NCI-H2227 (cell line): ENCODE measurements around the gene NOL4L.

Source experiments
- DNase-seq: peaks from one replicate; lab custom pipeline; 2025; ENCODE audit not compliant: unreplicated experiment; lab: John Stamatoyannopoulos, UW

NOL4L gene

GRCh38 chr20:32488066-32488838, 96.9 kb downstream of the NOL4L start:
- DNase-seq = no peak

- no peak for DNase-seq
Measured at GRCh38 chr20:32487381-32487780, 97.8 kb downstream of the NOL4L start.

GRCh38 chr20:32485770-32486478, 99.2 kb downstream of the NOL4L start:
- DNase-seq = no peak

DNA sequence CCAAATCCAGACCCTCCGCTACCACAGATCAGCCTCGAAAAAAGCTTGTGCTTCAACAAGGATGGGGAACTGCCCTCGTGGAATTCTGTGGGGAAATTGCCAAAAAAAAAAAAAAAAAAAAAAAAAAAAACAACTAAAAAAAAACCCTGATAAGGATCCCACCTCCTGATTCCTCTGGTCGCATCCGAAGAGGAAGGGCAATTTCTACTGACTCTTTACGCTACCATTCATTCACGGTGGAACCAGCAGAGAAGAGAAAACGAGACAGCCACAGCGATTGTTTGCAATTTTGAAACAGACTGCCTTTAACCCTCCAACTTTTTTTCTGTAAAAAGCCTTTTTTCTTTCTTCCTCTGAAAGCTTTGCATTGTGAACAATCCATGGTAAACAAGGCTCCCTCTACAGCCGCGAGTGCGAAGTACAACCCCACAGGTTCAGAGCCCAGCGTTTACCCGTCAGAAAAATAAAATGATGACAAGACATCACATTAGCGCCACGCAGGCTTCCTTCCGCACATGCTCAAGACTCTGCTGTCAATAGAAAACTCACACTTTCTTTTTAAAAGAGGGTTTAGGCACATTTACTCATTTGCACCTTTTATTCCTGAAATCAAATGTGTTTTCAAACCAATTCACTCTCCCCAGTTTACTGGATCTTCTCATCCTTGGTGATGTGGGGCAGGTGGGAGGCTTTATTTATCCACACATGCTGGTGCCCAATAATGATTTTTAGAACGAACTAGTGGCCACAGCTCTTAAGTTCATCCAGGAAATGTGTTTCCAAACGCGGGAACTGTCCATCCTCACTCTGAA, 100.0 kb downstream of the NOL4L start:
- peak; percentile 87 for DNase-seq

DNA sequence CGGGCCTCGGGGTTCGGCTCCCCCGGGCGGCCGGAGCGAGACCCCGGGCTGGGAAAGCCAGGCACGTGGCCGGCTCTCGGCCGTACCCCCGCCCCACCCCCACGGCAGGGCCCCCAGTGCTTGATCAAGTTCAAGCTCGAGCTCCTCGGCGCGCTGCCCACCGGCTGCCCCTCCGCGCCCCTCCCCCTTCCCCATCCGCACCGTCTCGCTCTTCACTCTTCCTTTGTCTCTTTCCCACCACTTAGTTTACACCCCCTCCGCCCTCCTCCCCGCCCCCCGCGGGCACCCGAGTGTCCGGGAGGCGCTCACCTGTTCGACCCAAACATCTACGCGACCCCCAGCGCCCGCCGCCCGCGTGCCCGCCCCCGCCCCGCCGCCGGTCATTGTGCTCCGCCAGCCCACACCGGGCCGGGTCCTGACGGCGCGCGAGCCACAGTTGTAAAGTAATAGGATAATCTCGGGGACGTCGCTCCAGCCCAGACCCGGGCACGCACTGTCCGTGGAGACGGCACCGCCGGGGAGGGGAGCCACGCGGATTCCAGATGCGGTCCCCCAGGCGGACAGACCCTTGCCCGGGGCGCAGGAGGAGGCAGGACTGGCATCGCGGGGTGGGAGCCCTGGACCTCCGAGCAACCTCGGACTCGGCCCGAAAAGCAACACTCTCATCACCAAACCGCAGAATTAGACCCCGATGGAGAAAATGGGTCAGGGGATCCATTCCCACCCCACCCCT, 100.7 kb downstream of the NOL4L start:
- DNase-seq = peak; percentile 72

DNA sequence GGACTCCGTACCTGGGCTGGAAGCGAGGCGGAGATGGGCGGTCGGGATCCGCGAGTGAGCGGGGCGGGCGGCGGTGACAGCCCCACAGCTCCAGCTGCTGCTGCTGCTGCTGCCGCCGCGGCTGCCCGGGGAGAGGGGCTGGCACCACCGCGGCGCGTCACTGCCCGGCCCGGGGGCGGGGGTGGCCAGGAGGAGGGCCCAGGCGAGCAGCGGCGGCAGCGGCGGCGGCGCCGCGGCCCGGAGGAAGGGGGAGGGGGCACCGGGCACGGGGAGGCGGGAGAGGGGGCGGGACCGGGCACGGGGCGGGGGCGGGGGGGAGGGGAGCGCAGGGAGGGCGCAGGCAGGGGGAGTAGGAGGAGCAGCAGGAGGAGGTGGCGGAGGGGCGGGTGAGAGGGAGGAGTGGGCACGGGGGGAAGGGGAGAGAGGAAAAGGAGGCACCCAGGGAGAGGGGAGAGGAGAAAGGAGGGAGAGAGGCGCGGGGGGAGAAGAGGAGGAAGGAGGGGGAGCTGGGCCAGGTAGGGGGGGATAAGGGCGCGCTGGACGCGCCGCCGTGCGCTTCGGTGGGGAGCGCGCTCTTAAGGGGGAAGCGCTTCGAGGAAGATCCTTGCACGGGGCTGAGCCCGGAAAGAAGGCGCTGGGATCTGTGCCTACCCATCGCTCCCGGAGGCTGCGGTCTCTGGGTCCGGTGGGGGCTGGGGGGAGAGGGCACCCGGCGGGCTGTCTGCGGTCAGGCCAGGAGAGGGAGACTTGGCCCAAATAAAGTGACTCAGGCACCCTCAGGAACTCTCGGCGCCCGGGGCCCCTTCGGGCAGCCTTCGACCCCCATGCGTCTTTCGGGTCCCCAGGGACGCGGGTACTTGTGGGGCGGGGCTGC, 101.5 kb downstream of the NOL4L start:
- DNase-seq = peak; percentile 95

DNA sequence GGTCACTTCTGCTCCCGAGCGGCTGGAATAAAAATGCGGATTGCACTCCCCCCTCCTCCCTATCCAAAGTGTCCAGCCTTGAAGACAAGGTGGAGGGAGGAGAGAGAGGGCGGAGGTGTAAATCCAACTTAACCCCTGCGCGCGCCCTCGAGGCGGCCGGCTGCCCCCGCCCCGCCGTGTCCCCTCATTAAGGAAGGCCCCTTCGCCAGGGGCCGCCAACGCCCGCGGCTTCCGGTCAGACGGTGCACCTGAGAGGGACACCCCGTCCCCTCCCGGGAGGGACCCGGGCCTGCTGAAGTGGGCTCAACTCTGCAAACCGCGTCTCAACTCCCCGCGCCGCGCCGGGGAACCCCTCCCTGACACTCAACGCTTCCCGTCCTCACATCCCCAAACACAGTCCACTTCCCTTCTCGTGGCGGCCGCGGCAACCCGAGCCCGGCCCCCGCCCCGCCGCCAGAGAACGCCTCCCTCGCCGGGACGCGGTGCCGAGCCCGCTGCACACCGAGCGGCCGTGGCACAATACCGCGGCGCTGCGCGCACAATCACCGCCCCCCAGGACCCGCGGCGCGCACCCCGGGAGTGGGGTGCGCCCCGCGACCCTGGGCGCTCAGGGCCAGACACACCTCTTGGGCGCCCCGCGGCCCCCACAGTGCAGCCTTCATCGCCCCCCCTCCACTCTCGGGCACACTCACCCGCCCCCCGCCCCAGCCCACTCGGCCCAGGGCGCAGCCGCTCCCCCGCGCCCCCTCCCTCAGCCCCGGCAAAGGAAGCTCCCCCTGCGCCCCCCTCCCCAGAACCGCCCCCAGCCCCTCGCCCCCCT, 102.5 kb downstream of the NOL4L start:
- peak; percentile 53 for DNase-seq

DNA sequence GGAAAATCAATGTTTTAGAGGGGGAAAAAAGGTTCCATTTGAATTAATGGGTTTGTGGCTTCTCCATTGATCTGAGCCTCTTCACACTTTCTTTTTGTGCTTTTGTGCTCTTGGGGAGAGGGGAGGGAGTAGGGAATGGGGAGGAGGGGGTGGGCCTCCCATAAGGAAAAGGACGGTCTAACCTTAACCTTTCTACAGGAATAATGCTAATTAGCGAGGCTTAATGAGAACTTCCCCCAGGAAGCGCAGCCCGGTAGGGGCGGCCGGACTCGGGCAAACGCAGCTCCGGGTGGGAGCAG, 103.0 kb downstream of the NOL4L start:
- no peak for DNase-seq

DNA sequence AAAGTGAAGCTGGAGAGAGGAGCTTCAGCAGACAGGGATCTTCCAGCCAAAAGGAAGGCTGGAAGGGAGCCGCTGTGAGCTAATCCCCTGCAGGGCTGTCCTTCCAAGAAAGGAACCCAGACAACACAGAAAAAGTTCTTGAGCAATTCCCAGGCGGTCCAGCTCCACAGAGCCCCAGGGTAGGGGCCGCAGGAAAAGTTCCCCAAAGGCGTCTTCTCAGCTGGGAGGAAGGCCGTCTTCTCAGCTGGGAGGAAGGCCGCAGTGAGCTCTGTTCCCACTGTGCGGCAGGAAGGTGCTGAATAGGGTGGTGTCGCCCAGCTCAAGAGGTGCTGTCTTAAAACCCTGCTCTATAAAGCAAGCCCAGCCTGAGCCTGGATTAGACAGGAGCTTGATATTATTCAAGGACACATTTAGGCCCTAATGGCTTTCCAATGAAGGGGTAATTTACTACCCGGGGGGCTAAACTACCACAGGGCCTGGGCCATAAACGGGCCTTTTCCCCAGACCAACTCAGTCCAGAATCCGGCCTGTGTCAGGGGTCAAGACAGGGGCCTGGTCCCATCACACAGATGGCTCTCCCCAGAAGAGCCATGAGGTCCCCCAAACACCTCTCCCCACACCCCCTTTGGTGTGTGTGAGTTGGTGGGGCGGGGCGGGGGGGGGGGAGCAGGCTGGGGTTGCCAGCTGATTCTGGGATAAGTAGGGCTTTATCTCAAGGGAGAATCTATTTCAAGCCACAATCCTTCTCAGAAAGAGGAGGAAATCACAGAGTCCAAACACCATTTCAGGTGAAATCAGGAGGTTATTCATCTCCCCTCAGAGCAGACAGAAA, 103.6 kb downstream of the NOL4L start:
- DNase-seq = peak; percentile 56

GRCh38 chr20:32480371-32481241, 104.5 kb downstream of the NOL4L start:
- no peak for DNase-seq

DNA sequence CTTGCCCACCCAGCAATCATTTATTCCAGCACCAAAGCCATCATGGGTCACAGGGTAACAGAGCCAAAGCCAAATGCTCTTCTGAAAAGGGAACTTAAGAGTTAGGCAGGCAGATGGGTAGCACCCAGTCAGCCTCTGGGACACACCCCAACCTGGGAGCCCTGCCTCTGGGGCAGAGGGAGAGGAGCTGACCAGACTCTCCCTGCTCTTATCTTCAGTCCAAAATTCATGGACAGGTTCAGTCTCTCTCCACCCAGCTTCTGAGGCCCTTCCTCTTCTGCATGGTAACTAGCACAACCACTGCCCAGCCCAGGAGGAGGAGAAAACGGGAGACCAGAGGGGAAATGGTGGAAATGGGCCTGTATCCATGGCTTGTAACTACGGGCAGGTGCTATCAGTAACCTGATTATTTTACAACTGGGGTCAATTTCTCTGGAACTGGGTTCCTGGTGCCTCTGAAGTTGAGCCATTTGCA, 105.4 kb downstream of the NOL4L start:
- no peak for DNase-seq

DNA sequence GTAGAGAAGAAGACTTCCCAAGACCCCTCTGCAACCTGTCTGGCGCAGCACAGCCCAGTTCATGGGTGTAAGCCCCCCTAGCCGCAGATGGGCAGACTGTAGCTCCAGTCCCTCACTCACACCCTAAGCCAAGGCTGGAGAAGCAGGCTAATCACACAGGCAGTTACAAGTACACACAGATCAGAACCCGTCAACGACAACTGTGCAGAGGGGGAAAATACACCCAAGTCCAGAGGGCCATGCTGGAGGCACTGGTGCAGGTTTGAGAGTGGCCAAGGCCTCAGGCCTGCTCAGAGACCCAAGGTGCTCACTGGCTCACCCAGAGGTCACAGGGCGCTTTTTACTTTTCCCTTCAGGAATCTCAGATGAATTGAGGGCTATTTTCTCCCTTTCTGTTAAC, 106.1 kb downstream of the NOL4L start:
- no peak for DNase-seq

- no peak for DNase-seq
Measured at GRCh38 chr20:32478576-32478975, 106.6 kb downstream of the NOL4L start.

- no peak for DNase-seq
Measured at GRCh38 chr20:32477594-32478512, 107.3 kb downstream of the NOL4L start.

GRCh38 chr20:32476684-32477593, 108.2 kb downstream of the NOL4L start:
- no peak for DNase-seq
